ENCODE data around the gene CAPRIN2.

- TF ChIP-seq, protein P1, sequence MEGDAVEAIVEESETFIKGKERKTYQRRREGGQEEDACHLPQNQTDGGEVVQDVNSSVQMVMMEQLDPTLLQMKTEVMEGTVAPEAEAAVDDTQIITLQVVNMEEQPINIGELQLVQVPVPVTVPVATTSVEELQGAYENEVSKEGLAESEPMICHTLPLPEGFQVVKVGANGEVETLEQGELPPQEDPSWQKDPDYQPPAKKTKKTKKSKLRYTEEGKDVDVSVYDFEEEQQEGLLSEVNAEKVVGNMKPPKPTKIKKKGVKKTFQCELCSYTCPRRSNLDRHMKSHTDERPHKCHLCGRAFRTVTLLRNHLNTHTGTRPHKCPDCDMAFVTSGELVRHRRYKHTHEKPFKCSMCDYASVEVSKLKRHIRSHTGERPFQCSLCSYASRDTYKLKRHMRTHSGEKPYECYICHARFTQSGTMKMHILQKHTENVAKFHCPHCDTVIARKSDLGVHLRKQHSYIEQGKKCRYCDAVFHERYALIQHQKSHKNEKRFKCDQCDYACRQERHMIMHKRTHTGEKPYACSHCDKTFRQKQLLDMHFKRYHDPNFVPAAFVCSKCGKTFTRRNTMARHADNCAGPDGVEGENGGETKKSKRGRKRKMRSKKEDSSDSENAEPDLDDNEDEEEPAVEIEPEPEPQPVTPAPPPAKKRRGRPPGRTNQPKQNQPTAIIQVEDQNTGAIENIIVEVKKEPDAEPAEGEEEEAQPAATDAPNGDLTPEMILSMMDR (IDR thresholded peaks at IDR 0.05 in 4 of 5, conservative IDR thresholded peaks at IDR 0.05 in 1 of 5): no peak
- TF ChIP-seq POLR2A (IDR thresholded peaks at IDR 0.05): no peak
Measured at GRCh38 chr12:30746190-30746589, 8.6 kb downstream of the CAPRIN2 start.

Data from gastrocnemius medialis (tissue), 4 donors.